Panc1 (cell line): Measurements from ENCODE around the gene SRGAP3. TPM values are rescaled to one million over a fixed set of nuclear protein-coding genes. Genes with fewer than 3 reads are reported as not detected.

Experiments
- ATAC-seq: fragments of 200-7000 bp; cut with Tn5 transposase; 2 replicates; pipeline ENCODE4 v1.9.1; 2020; ENCODE audit warnings: mild to moderate bottlenecking, moderate library complexity
- BruUV-seq: library from RNA; stranded (reverse); fragments of 400-500 nt; replicated peaks from 2 replicates; lab custom pipeline; 2021; lab: Mats Ljungman, UMichigan
- CTCF ChIA-PET: fragments of 300-600 bp; sonication (Branson Sonifier 250); formaldehyde crosslinking; loops from one replicate; lab custom pipeline; 2022; ENCODE audit warnings: antibody characterized with exemption; lab: Charles Lee
- POLR2A ChIA-PET: fragments of 300-600 bp; sonication (Branson Sonifier 250); formaldehyde crosslinking; loops from one replicate; lab custom pipeline; 2022; ENCODE audit warnings: antibody characterized with exemption; lab: Charles Lee
- DNase-seq: peaks from one replicate; pipeline ENCODE4 v3.0.0-alpha.2; 2010; ENCODE audit warnings: low read depth, low spot score
- H3K27ac ChIP-seq: 2 replicates; pipeline ENCODE4 v1.5.1; 2011; ENCODE audit warnings: mild to moderate bottlenecking, low read length, inconsistent platforms
- H3K27me3 ChIP-seq: fragments of 200-500 bp; sonication (Bioruptor generic); 2 replicates; pipeline ENCODE4 v1.6.0; 2014; ENCODE audit warnings: low read length, inconsistent platforms; ENCODE audit not compliant: control insufficient read depth, insufficient read depth
- H3K36me3 ChIP-seq: fragments of 200-500 bp; sonication (Bioruptor generic); 2 replicates; pipeline ENCODE4 v1.5.1; 2014; ENCODE audit warnings: inconsistent platforms, mild to moderate bottlenecking, low read length, moderate library complexity; ENCODE audit not compliant: control insufficient read depth, insufficient read depth
- H3K4me1 ChIP-seq: 2 replicates; pipeline ENCODE4 v1.5.1; 2011; ENCODE audit warnings: inconsistent platforms, mild to moderate bottlenecking, low read length, moderate library complexity; ENCODE audit not compliant: control insufficient read depth, insufficient read depth
- H3K4me3 ChIP-seq, 2 experiments: 2 replicates each; pipeline ENCODE4 v1.5.1; 2011 to 2012; ENCODE audit warnings: low read depth in 2 of 2, low read length in 2 of 2, mild to moderate bottlenecking in 2 of 2, inconsistent platforms in 1 of 2, moderate library complexity in 1 of 2
- H3K9me3 ChIP-seq: fragments of 200-500 bp; sonication (Bioruptor generic); 2 replicates; pipeline ENCODE4 v1.5.1; 2014; ENCODE audit warnings: low read depth, mild to moderate bottlenecking, inconsistent platforms, low read length, moderate library complexity; ENCODE audit not compliant: control insufficient read depth, insufficient read depth
- CTCF ChIP-seq: fragments of 450-650 bp; IDR thresholded peaks from 2 replicates; pipeline ENCODE4 v1.5.1; 2017; ENCODE audit warnings: mild to moderate bottlenecking
- POLR2AphosphoS5 ChIP-seq: IDR thresholded peaks from 2 replicates; pipeline ENCODE4 v1.6.1; 2012; ENCODE audit warnings: mild to moderate bottlenecking, low read depth, low read length, moderate library complexity
- REST ChIP-seq, 2 experiments: IDR thresholded peaks; 2 replicates each; pipeline ENCODE4 v1.6.1; 2011 to 2012; ENCODE audit warnings: low read depth in 2 of 2, control low read depth in 1 of 2, low read length in 1 of 2, mild to moderate bottlenecking in 1 of 2, moderate library complexity in 1 of 2; ENCODE audit not compliant: insufficient read depth in 1 of 2
- SIN3A ChIP-seq: IDR thresholded peaks from 2 replicates; pipeline ENCODE4 v1.6.1; 2012; ENCODE audit warnings: low read depth, mild to moderate bottlenecking, low read length, moderate library complexity, borderline replicate concordance; ENCODE audit not compliant: insufficient read depth
- TCF7L2 ChIP-seq: IDR thresholded peaks from 2 replicates; pipeline ENCODE4 v1.6.1; 2011; ENCODE audit warnings: mild to moderate bottlenecking, low read depth, low read length, inconsistent platforms
- in situ Hi-C: cut with HindIII; loops from 2 replicates; pipeline ENCODE4 v1.10.0; 2016; ENCODE audit warnings: low sequenced_read_pairs, low pct_unique_long_range_greater_than_20kb
- intact Hi-C: fragments of 100-400 bp; cut with micrococcal nuclease; formaldehyde crosslinking; loops from one replicate; pipeline ENCODE4 v1.10.0; 2022; ENCODE audit not compliant: unreplicated experiment
- total RNA-seq: library from RNA; stranded (reverse); gene quantifications from one replicate; pipeline ENCODE4 v1.2.1, GENCODE V29; 2021; ENCODE audit not compliant: unreplicated experiment

Gene SRGAP3
- total RNA-seq, 1 experiment from 2014 or later: 0.82 TPM

DNA sequence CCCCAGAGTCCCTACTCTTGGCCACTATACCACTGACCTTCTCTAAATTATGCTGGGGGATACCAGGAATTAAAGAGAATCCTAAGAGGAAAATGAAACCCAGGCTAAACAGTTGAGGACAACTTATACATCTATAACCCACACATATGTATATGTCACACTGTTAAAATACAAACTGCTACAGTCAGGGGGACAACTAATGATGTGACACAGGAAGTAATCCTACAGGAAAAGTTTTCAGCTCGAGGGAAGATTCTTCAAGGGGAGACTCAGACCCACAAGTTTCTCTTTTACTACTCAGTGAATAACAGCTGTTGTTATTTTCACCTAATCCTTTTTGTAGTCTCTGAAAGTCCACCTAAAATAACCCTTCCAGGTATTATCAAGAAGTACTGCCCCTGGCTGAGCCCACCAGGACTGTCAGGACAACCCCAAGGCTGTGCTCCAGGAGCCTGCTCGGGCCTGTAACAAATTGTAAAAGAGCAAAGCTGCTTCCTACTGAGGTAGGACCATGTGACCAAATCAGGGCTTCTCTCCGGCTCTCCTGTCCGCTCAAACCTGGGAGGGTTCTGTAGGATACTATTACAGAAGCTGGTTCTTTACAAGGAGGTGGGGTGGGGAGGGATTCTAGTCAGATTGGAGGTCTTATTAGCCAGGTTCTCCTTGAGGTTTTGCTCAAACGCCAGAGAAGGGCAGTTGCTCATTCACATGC, 91.6 kb downstream of the SRGAP3 start:
- ATAC-seq: no peak
- no peak for DNase-seq

DNA sequence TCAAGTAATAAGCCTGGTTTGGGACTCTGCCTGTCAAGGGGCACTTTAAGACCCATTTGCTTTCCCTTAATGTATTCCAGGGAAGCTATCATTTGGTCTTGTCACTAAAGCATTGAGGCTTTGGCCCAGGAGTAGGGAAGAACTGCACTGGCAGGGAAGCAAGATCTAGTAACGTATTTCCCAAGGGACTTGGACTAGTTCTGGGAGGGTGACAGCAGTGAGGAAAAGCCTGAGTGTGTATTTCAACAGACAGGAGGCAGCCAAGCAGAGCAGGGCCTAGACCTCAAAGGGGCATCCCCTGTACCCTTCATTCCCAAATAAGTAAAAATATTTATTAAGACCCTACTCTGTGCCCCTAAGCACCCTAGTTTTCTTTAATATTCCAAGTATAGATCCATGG, 92.8 kb downstream of the SRGAP3 start:
- CTCF ChIA-PET: no interaction called here
- H3K36me3 ChIP-seq: no peaks in the 10 kb centered on the region
- no peaks in the 10 kb centered on the region for H3K9me3 ChIP-seq
- H3K4me3 ChIP-seq: no peak overlapping the region
- H3K27me3 ChIP-seq: no peaks in the 10 kb centered on the region
- TF ChIP-seq SIN3A: no peak
- TF ChIP-seq REST (IDR thresholded peaks at IDR 0.05; ENCODE audit: insufficient read depth in 1 of 2, low read depth in 2 of 2, low read length in 1 of 2): no peak
- no peak for TF ChIP-seq TCF7L2
- no peak for TF ChIP-seq CTCF
- TF ChIP-seq POLR2AphosphoS5: no peak
- BruUV-seq: no TSS peak
- POLR2A ChIA-PET: no interaction called here
- in situ Hi-C loops: no loop called here
- DNase-seq (no peak), ATAC-seq (no peak)
- H3K27ac ChIP-seq: no peak overlapping the region
- H3K4me1 ChIP-seq: no peaks in the 10 kb centered on the region
- intact Hi-C loops: no loop called here

More for the DNA sequence above, 91.6 kb downstream of the SRGAP3 start:
- no peak for TF ChIP-seq TCF7L2
- no peak for TF ChIP-seq SIN3A
- no peak for TF ChIP-seq POLR2AphosphoS5
- no peak for TF ChIP-seq CTCF
- TF ChIP-seq REST (IDR thresholded peaks at IDR 0.05; ENCODE audit: insufficient read depth in 1 of 2, low read depth in 2 of 2, low read length in 1 of 2): no peak
- H3K4me3 ChIP-seq: no peak overlapping the region
- CTCF ChIA-PET: no interaction called here
- in situ Hi-C loops (no loop called here), intact Hi-C loops (no loop called here)
- no peaks in the 10 kb centered on the region for H3K27me3 ChIP-seq
- no peaks in the 10 kb centered on the region for H3K4me1 ChIP-seq
- H3K27ac ChIP-seq: no peak overlapping the region
- H3K9me3 ChIP-seq: no peaks in the 10 kb centered on the region
- POLR2A ChIA-PET: no interaction called here
- no TSS peak for BruUV-seq
- H3K36me3 ChIP-seq: no peaks in the 10 kb centered on the region
